ENCODE data around the gene CNN2.
A peak's percentile ranks its signal among the peaks of the same experiment; 100 is the strongest.

GRCh38 chr19:996051-996838 is 30.2 kb upstream of the CNN2 start:
- peak in 1 of 2 donors; percentile 47 for TF ChIP-seq POLR2AphosphoS5 (IDR thresholded peaks at IDR 0.05; ENCODE audit: insufficient read depth in 1 of 2, low read depth in 1 of 2)
- no peak for TF ChIP-seq POLR2A (IDR thresholded peaks at IDR 0.05)
- no peak for TF ChIP-seq CTCF (IDR thresholded peaks at IDR 0.05)

Measured in vagina (tissue), 2 donors.